Chondrocyte (in vitro differentiated cells): ENCODE results near the gene DGKI. TPM values are rescaled to one million over a fixed set of nuclear protein-coding genes. Genes with fewer than 3 reads are reported as not detected.

Experiments
- DNase-seq: peaks from one replicate; pipeline ENCODE4 v3.0.0; 2021; ENCODE audit warnings: mixed read lengths, low spot score
- H3K27ac Mint-ChIP-seq: one replicate; pipeline ENCODE4 v1.8.0; 2021; ENCODE audit warnings: mild to moderate bottlenecking, moderate library complexity, mixed read lengths; ENCODE audit not compliant: unreplicated experiment
- H3K27me3 Mint-ChIP-seq: 2 replicates; pipeline ENCODE4 v1.8.0; 2021; ENCODE audit warnings: low read depth, mixed read lengths
- H3K36me3 Mint-ChIP-seq: 2 replicates; pipeline ENCODE4 v1.8.0; 2021; ENCODE audit warnings: low read depth, mixed read lengths
- H3K4me1 Mint-ChIP-seq: 2 replicates; pipeline ENCODE4 v1.8.0; 2021; ENCODE audit warnings: low read depth, mild to moderate bottlenecking, mixed read lengths
- H3K4me3 Mint-ChIP-seq: one replicate; pipeline ENCODE4 v1.8.0; 2021; ENCODE audit warnings: mild to moderate bottlenecking, moderate library complexity, mixed read lengths; ENCODE audit not compliant: unreplicated experiment
- H3K9me3 Mint-ChIP-seq: 2 replicates; pipeline ENCODE4 v1.8.0; 2021; ENCODE audit warnings: low read depth, mixed read lengths
- CTCF ChIP-seq: fragments of 200-600 bp; sonication (generic); IDR thresholded peaks from 2 replicates; pipeline ENCODE4 v1.5.0; 2021; ENCODE audit warnings: antibody characterized with exemption, mild to moderate bottlenecking, moderate library complexity
- total RNA-seq: library from RNA; stranded (reverse); gene quantifications from 3 replicates; pipeline ENCODE4 v1.2.1, GENCODE V29; 2021

The DGKI gene
- total RNA-seq, 1 donor from 2014 or later = 15.3 TPM

GRCh38 chr7:137695494-137695893 is 151.3 kb downstream of the DGKI start:
- no peak overlapping the region for H3K27ac Mint-ChIP-seq
- H3K9me3 Mint-ChIP-seq = no peaks in the 10 kb centered on the region
- peaks cover 56% of the 10 kb centered on the region for H3K4me1 Mint-ChIP-seq
- no peak for DNase-seq
- no peaks in the 10 kb centered on the region for H3K27me3 Mint-ChIP-seq
- no peak overlapping the region for H3K4me3 Mint-ChIP-seq
- peaks cover 11% of the 10 kb centered on the region for H3K36me3 Mint-ChIP-seq
- TF ChIP-seq CTCF = no peak

GRCh38 chr7:137694405-137694804 is 152.4 kb downstream of the DGKI start:
- TF ChIP-seq CTCF = no peak
- no peaks in the 10 kb centered on the region for H3K9me3 Mint-ChIP-seq
- H3K36me3 Mint-ChIP-seq = peaks cover 15% of the 10 kb centered on the region
- H3K27ac Mint-ChIP-seq = no peak overlapping the region
- no peak for DNase-seq
- H3K4me3 Mint-ChIP-seq = no peak overlapping the region
- H3K27me3 Mint-ChIP-seq = no peaks in the 10 kb centered on the region
- H3K4me1 Mint-ChIP-seq = peaks cover 60% of the 10 kb centered on the region

GRCh38 chr7:137692399-137692798 is 154.4 kb downstream of the DGKI start:
- Mint-ChIP-seq H3K36me3 (peaks cover 11% of the 10 kb centered on the region), H3K9me3 (no peaks in the 10 kb centered on the region), H3K4me3 (no peak overlapping the region), H3K27me3 (no peaks in the 10 kb centered on the region), H3K4me1 (peaks cover 79% of the 10 kb centered on the region), H3K27ac (no peak overlapping the region)
- no peak for TF ChIP-seq CTCF
- no peak for DNase-seq

- H3K9me3 Mint-ChIP-seq = no peaks in the 10 kb centered on the region
- no peak for TF ChIP-seq CTCF
- peaks cover 11% of the 10 kb centered on the region for H3K36me3 Mint-ChIP-seq
- H3K4me3 Mint-ChIP-seq = no peak overlapping the region
- no peaks in the 10 kb centered on the region for H3K27me3 Mint-ChIP-seq
- H3K4me1 Mint-ChIP-seq = peaks cover 79% of the 10 kb centered on the region
- DNase-seq = no peak
- no peak overlapping the region for H3K27ac Mint-ChIP-seq
Observed at GRCh38 chr7:137691566-137691965, 155.2 kb downstream of the DGKI start.

- Mint-ChIP-seq H3K9me3 (no peaks in the 10 kb centered on the region), H3K4me1 (peaks cover 79% of the 10 kb centered on the region), H3K36me3 (peaks cover 11% of the 10 kb centered on the region), H3K27me3 (no peaks in the 10 kb centered on the region), H3K4me3 (no peak overlapping the region), H3K27ac (no peak overlapping the region)
- TF ChIP-seq CTCF = peak; percentile 6
- DNase-seq = no peak
Observed at GRCh38 chr7:137690635-137691034, 156.1 kb downstream of the DGKI start.
